Pancreas (tissue), 10 donors: ENCODE data around the gene MPPED1. TPM values are rescaled to one million over a fixed set of nuclear protein-coding genes. Genes with fewer than 3 reads are reported as not detected.

Experiments
- ATAC-seq, 4 donors: fragments of 200-7000 bp; cut with Tn5 transposase; one replicate each; pipeline versions ENCODE4 v1.8.0 to v1.9.1; 2020; ENCODE audit warnings: mild to moderate bottlenecking in 4 of 4, moderate library complexity in 4 of 4
- DNase-seq, 6 donors: peaks; one replicate each; pipeline ENCODE4 v3.0.0-alpha.2; 2020
- FAIRE-seq: peaks from 2 replicates; lab custom pipeline; 2012; peaks lifted over from hg19 to GRCh38; lab: Jason Lieb, UNC
- H3K27ac ChIP-seq, 4 donors: fragments of 200-600 bp; sonication (generic); 1 replicate in 3 of 4; 2 replicates in 1 of 4; pipeline versions ENCODE4 v1.5.0 to v1.8.0; 2020
- H3K27me3 ChIP-seq, 4 donors: fragments of 200-600 bp; one replicate each; pipeline ENCODE4 v1.8.0; 2021
- H3K36me3 ChIP-seq, 3 donors: fragments of 200-600 bp; sonication (generic) in 1 of 3; one replicate each; pipeline versions ENCODE4 v1.5.0 to v1.8.0; 2020 to 2021
- H3K4me1 ChIP-seq, 3 donors: fragments of 200-600 bp; one replicate each; pipeline ENCODE4 v1.8.0; 2021
- H3K4me3 ChIP-seq, 4 donors: fragments of 200-600 bp; sonication (generic) in 2 of 4; one replicate each; pipeline versions ENCODE4 v1.5.0 to v1.8.0; 2020 to 2021
- H3K9me3 ChIP-seq, 4 donors: fragments of 200-600 bp; one replicate each; pipeline ENCODE4 v1.8.0; 2021
- CTCF ChIP-seq, 4 donors: fragments of 200-600 bp; sonication (generic) in 3 of 4; IDR thresholded peaks; one replicate each; pipeline versions ENCODE4 v1.5.0 to v1.8.0; 2021; ENCODE audit warnings: antibody characterized with exemption in 4 of 4
- WGBS, 2 donors: extraction: QIAGEN DNeasy Blood & Tissue Kit; methylation state at CpG; one replicate each; pipeline ENCODE4 v1.1.7; 2013; 5-methylcytosine and 5-hydroxymethylcytosine counted together
- intact Hi-C, 3 donors: fragments of 100-400 bp; cut with DNase I; formaldehyde crosslinking; loops; one replicate each; pipeline versions ENCODE4 v1.11.1 to v1.14.2; 2022
- polyA plus RNA-seq, 2 donors: library from polyadenylated mRNA; stranded (reverse); fragments of 200-250 nt; gene quantifications; one replicate each; pipeline ENCODE4 v1.2.3, GENCODE V29; 2013
- total RNA-seq, 6 donors: library from RNA; stranded (reverse); fragmentation: NEBNext Ultra II Directional in 4 of 6; extraction: Animal tissue kit (Norgen Biotek cat#: 25700) in 4 of 6; gene quantifications; one replicate each; pipeline versions ENCODE4 v1.2.1 to v1.2.4, GENCODE V29; 2021 to 2023
- donor health status: healthy with polysubstance abuse.
- donor health status: DM: no; HTN: no; CAD: no; lungs with moderate emphysema.
- donor health status: DM: no; HTN: no; CAD: no.
- donor health status: control.
- donor health status: control.
- donor health status: Bipolar disorder and iron deficiency.
- donor health status: DM: yes; HTN: yes; CAD: no.
- donor health status: DM: no; HTN: no; CAD: no.
- donor health status: DM: no; HTN: no; CAD: no.
- donor health status: DM: yes; HTN: yes; CAD: no.

The MPPED1 gene
- total and polyA plus RNA-seq, 8 donors: 0.05 TPM; not detected in 7

- ATAC-seq (no peak), FAIRE-seq (no peak), DNase-seq (no peak)
- no peak for TF ChIP-seq CTCF (IDR thresholded peaks at IDR 0.05)
- Histone ChIP-seq H3K4me3 (no peak overlapping the region), H3K27me3 (peaks cover 0 to 11% (median 3%) of the 10 kb centered on the region in 4 donors), H3K27ac (no peak overlapping the region), H3K4me1 (no peaks in the 10 kb centered on the region), H3K9me3 (no peaks in the 10 kb centered on the region), H3K36me3 (no peaks in the 10 kb centered on the region)
- intact Hi-C loops: no loop called here
- WGBS, 2 donors: 16 to 36% methylated on average over 2 of the region's 2 CpGs
Observed at GRCh38 chr22:43455846-43456245, 44.0 kb downstream of the MPPED1 start.

GRCh38 chr22:43457002-43457401 lies 45.2 kb downstream of the MPPED1 start:
- no peaks in the 10 kb centered on the region for H3K36me3 ChIP-seq
- TF ChIP-seq CTCF (IDR thresholded peaks at IDR 0.05): no peak
- H3K4me1 ChIP-seq: no peaks in the 10 kb centered on the region
- peaks cover 0 to 11% (median 3%) of the 10 kb centered on the region in 4 donors for H3K27me3 ChIP-seq
- no peak for DNase-seq
- 50 to 70% methylated on average over 3 of the region's 3 CpGs for WGBS, 2 donors
- no peak for FAIRE-seq
- no peaks in the 10 kb centered on the region for H3K9me3 ChIP-seq
- no peak for ATAC-seq
- H3K27ac ChIP-seq: no peak overlapping the region
- intact Hi-C loops: no loop called here
- no peak overlapping the region for H3K4me3 ChIP-seq

GRCh38 chr22:43462701-43463100 lies 50.9 kb downstream of the MPPED1 start:
- intact Hi-C loops: no loop called here
- TF ChIP-seq CTCF (IDR thresholded peaks at IDR 0.05): no peak
- DNase-seq (no peak), ATAC-seq (no peak), FAIRE-seq (no peak)
- Histone ChIP-seq H3K27ac (no peak overlapping the region), H3K9me3 (no peaks in the 10 kb centered on the region), H3K27me3 (peaks cover 0 to 15% (median 2%) of the 10 kb centered on the region in 4 donors), H3K4me1 (no peaks in the 10 kb centered on the region), H3K4me3 (no peak overlapping the region), H3K36me3 (no peaks in the 10 kb centered on the region)

GRCh38 chr22:43464809-43465208 lies 53.0 kb downstream of the MPPED1 start:
- Histone ChIP-seq H3K36me3 (no peaks in the 10 kb centered on the region), H3K4me3 (no peak overlapping the region), H3K9me3 (no peaks in the 10 kb centered on the region), H3K4me1 (no peaks in the 10 kb centered on the region), H3K27ac (no peak overlapping the region), H3K27me3 (peaks cover 0 to 6% (median 0%) of the 10 kb centered on the region in 4 donors)
- TF ChIP-seq CTCF (IDR thresholded peaks at IDR 0.05): no peak
- 45 to 64% methylated on average over 8 of the region's 8 CpGs for WGBS, 2 donors
- FAIRE-seq: no peak
- DNase-seq: no peak
- intact Hi-C loops: no loop called here
- no peak for ATAC-seq

- ATAC-seq (no peak), DNase-seq (no peak), FAIRE-seq (no peak)
- Histone ChIP-seq H3K27me3 (peaks cover 0 to 6% (median 0%) of the 10 kb centered on the region in 4 donors), H3K4me3 (no peak overlapping the region), H3K27ac (no peak overlapping the region), H3K9me3 (no peaks in the 10 kb centered on the region), H3K4me1 (no peaks in the 10 kb centered on the region), H3K36me3 (no peaks in the 10 kb centered on the region)
- TF ChIP-seq CTCF (IDR thresholded peaks at IDR 0.05): no peak
- 63 to 72% methylated on average over 23 of the region's 23 CpGs for WGBS, 2 donors
- intact Hi-C loops: no loop called here
Observed at GRCh38 chr22:43465291-43466015, 53.6 kb downstream of the MPPED1 start.
